Measurements from ENCODE around the gene CD46. TPM values are rescaled to one million over a fixed set of nuclear protein-coding genes. Genes with fewer than 3 reads are reported as not detected.
"Not testable (repeated sequence)": the region's sequence is repeated elsewhere in the genome, so short reads cannot be mapped to it uniquely, and the experiment has no call there.

CD46 gene
- total RNA-seq: 100 to 1,000 TPM; 159 to 218 (median 199) TPM
- 10 to 100 TPM; 63.4 to 73.4 (median 64.8) TPM for polyA plus RNA-seq
- long read RNA-seq, donor 1, transcript CD46-203 (12 exons, 3,233 nt): major isoform, 12 of 47 reads
- long read RNA-seq, donor 1, partial matches to known transcripts: 26 of 47 reads
- long read RNA-seq, donor 1, other reads (novel, unspliced or antisense): 0 of 47 reads
- long read RNA-seq, donor 2, transcript CD46-204 (11 exons, 3,188 nt): major isoform, 12 of 31 reads
- long read RNA-seq, donor 2, transcript CD46-207 (12 exons, 3,281 nt): minor isoform, 6 of 31 reads
- long read RNA-seq, donor 2, partial matches to known transcripts: 5 of 31 reads
- long read RNA-seq, donor 2, other reads (novel, unspliced or antisense): 0 of 31 reads

- H3K4me1 ChIP-seq: peaks cover 15 to 74% (median 60%) of the 10 kb centered on the region in 6 donors
- intact Hi-C loops (cut with DNase I; ENCODE audit: low total_unique reads): no loop called here
- 0 to 1% (median 0%) methylated on average over 41 to 55 of the region's 55 CpGs for WGBS, 5 donors
These were observed at the start of gene CD46 for GRCh38 chr1:207751790-207752455. TSS of gene CD46 (plus strand) at chr1:207752054. CDS start at chr1:207752213, 159 bp downstream.

GRCh38 chr1:207702317-207702716 is 49.5 kb upstream of the CD46 start:
- no peaks in the 10 kb centered on the region for H3K9me3 ChIP-seq
- H3K27ac ChIP-seq: no peak overlapping the region
- H3K27me3 ChIP-seq (replicated peaks in 1 of 7): no peaks in the 10 kb centered on the region
- H3K36me3 ChIP-seq: no peaks in the 10 kb centered on the region
- no peaks in the 10 kb centered on the region for H3K4me1 ChIP-seq
- intact Hi-C loops (cut with DNase I; ENCODE audit: low total_unique reads): no loop called here
- TF ChIP-seq POLR2AphosphoS5 (IDR thresholded peaks at IDR 0.05) (no peak), CTCF (IDR thresholded peaks at IDR 0.05 in 8 of 11, conservative IDR thresholded peaks at IDR 0.05 in 3 of 11) (no peak), POLR2A (IDR thresholded peaks at IDR 0.05) (no peak)
- no peak for DNase-seq
- 71 to 91% (median 85%) methylated on average over 1 of the region's 1 CpG for WGBS, 5 donors
- no peak overlapping the region for H3K4me3 ChIP-seq

More at GRCh38 chr1:207751790-207752455, at the start of gene CD46:
- Histone ChIP-seq H3K27ac (peak within 1 kb of the TSS; percentile 80 to 98 (median 92)), H3K4me3 (peak within 1 kb of the TSS; percentile 76 to 97 (median 91)), H3K27me3 (replicated peaks in 1 of 7) (no peaks in the 10 kb centered on the region), H3K9me3 (no peaks in the 10 kb centered on the region), H3K36me3 (peaks cover 0 to 2% (median 0%) of the 10 kb centered on the region in 6 donors)
- DNase-seq: peak; percentile 97
- TF ChIP-seq POLR2A (IDR thresholded peaks at IDR 0.05) (peak in 1 of 3 donors; percentile 89), CTCF (IDR thresholded peaks at IDR 0.05 in 8 of 11, conservative IDR thresholded peaks at IDR 0.05 in 3 of 11) (peak in 8 of 11 experiments; percentile 6 to 63 (median 29)), POLR2AphosphoS5 (IDR thresholded peaks at IDR 0.05) (peak; percentile 96 to 98 (median 98))

GRCh38 chr1:207703712-207704111 is 48.1 kb upstream of the CD46 start:
- H3K36me3 ChIP-seq: no peaks in the 10 kb centered on the region
- H3K4me3 ChIP-seq: no peak overlapping the region
- no peaks in the 10 kb centered on the region for H3K27me3 ChIP-seq (replicated peaks in 1 of 7)
- H3K27ac ChIP-seq: no peak overlapping the region
- DNase-seq: no peak
- TF ChIP-seq POLR2A (IDR thresholded peaks at IDR 0.05): no peak
- TF ChIP-seq CTCF (IDR thresholded peaks at IDR 0.05 in 8 of 11, conservative IDR thresholded peaks at IDR 0.05 in 3 of 11): no peak
- no peak for TF ChIP-seq POLR2AphosphoS5 (IDR thresholded peaks at IDR 0.05)
- intact Hi-C loops (cut with DNase I; ENCODE audit: low total_unique reads): no loop called here
- WGBS, 5 donors: 89 to 97% (median 93%) methylated on average over 5 of the region's 5 CpGs
- H3K4me1 ChIP-seq: no peaks in the 10 kb centered on the region
- no peaks in the 10 kb centered on the region for H3K9me3 ChIP-seq

- intact Hi-C loops (cut with DNase I; ENCODE audit: low total_unique reads); H3K4me3 ChIP-seq; H3K36me3 ChIP-seq; H3K4me1 ChIP-seq; H3K9me3 ChIP-seq; DNase-seq; H3K27me3 ChIP-seq (replicated peaks in 1 of 7); H3K27ac ChIP-seq: not testable (repeated sequence)
- WGBS, 5 donors: 56 to 83% (median 70%) methylated on average over 3 of the region's 3 CpGs
These were observed 43.9 kb upstream of the CD46 start for GRCh38 chr1:207708004-207708403.
